Ishikawa (cell line): Measurements from ENCODE around the gene CCDC18.

Source experiments
- CEBPB ChIP-seq: IDR thresholded peaks from 2 replicates; pipeline ENCODE4 v1.6.1; 2012
- EGR1 ChIP-seq: IDR thresholded peaks from 2 replicates; pipeline ENCODE4 v1.6.1; 2012
- EP300 ChIP-seq: IDR thresholded peaks from 2 replicates; pipeline ENCODE4 v1.6.1; 2012; ENCODE audit warnings: borderline replicate concordance
- FOXM1 ChIP-seq: IDR thresholded peaks from 2 replicates; pipeline ENCODE4 v1.6.1; 2012; ENCODE audit warnings: low read depth, borderline replicate concordance
- MAX ChIP-seq: IDR thresholded peaks from 2 replicates; pipeline ENCODE4 v1.6.1; 2012
- NFIC ChIP-seq: IDR thresholded peaks from 2 replicates; pipeline ENCODE4 v1.6.1; 2012
- RAD21 ChIP-seq: IDR thresholded peaks from 2 replicates; pipeline ENCODE4 v1.6.1; 2012; ENCODE audit warnings: low read depth
- REST ChIP-seq: IDR thresholded peaks from 2 replicates; pipeline ENCODE4 v1.6.1; 2012; ENCODE audit warnings: low read depth, mild to moderate bottlenecking
- TAF1 ChIP-seq: IDR thresholded peaks from 2 replicates; pipeline ENCODE4 v1.6.1; 2012; ENCODE audit warnings: low read depth, mild to moderate bottlenecking
- TCF12 ChIP-seq: IDR thresholded peaks from 2 replicates; pipeline ENCODE4 v1.6.1; 2012; ENCODE audit warnings: low read depth
- TEAD4 ChIP-seq: IDR thresholded peaks from 2 replicates; pipeline ENCODE4 v1.6.1; 2012
- USF1 ChIP-seq: IDR thresholded peaks from 2 replicates; pipeline ENCODE4 v1.6.1; 2012
- YY1 ChIP-seq: IDR thresholded peaks from 2 replicates; pipeline ENCODE4 v1.6.1; 2012; ENCODE audit warnings: low read depth
- ZBTB7A ChIP-seq: IDR thresholded peaks from 2 replicates; pipeline ENCODE4 v1.6.1; 2012; ENCODE audit warnings: low read depth

GRCh38 chr1:93283496-93283895, 103.0 kb downstream of the CCDC18 start:
- TF ChIP-seq MAX (no peak), TAF1 (no peak), TEAD4 (no peak), YY1 (no peak), FOXM1 (no peak), EP300 (no peak), TCF12 (no peak), ZBTB7A (no peak), REST (no peak), RAD21 (no peak), EGR1 (no peak), NFIC (no peak), USF1 (no peak), CEBPB (no peak)
